Gastrocnemius medialis (tissue), 4 donors: ENCODE measurements around the gene MOBP. TPM values are rescaled to one million over a fixed set of nuclear protein-coding genes. Genes with fewer than 3 reads are reported as not detected.

Source experiments
- ATAC-seq, 2 donors: fragments of 150-250 bp; one replicate each; pipeline ENCODE4 v1.9.1; 2016
- DNase-seq, 2 donors: peaks; one replicate each; pipeline ENCODE4 v3.0.0-alpha.2; 2019
- H3K27ac ChIP-seq, 4 donors: fragments of 200-600 bp; sonication (generic); 1 replicate in 1 of 4; 2 replicates in 3 of 4; pipeline ENCODE4 v1.5.1; 2016 to 2018; ENCODE audit warnings: mild to moderate bottlenecking in 2 of 4, moderate library complexity in 1 of 4
- H3K27me3 ChIP-seq, 3 donors: fragments of 200-600 bp; sonication (generic) in 2 of 3; 1 replicate in 1 of 3; 2 replicates in 2 of 3; pipeline versions ENCODE4 v1.5.1 to v1.6.0; 2016 to 2019; ENCODE audit warnings: mild to moderate bottlenecking in 1 of 3, moderate library complexity in 1 of 3
- H3K36me3 ChIP-seq, 2 donors: fragments of 200-600 bp; sonication (generic) in 1 of 2; one replicate each; pipeline ENCODE4 v1.5.1; 2017 to 2018
- H3K4me1 ChIP-seq, 2 donors: fragments of 200-600 bp; sonication (generic) in 1 of 2; one replicate each; pipeline ENCODE4 v1.5.1; 2016 to 2017; ENCODE audit warnings: mild to moderate bottlenecking in 2 of 2
- H3K4me3 ChIP-seq, 4 donors: fragments of 200-600 bp; sonication (generic) in 3 of 4; 1 replicate in 1 of 4; 2 replicates in 3 of 4; pipeline ENCODE4 v1.5.1; 2016 to 2019; ENCODE audit warnings: mild to moderate bottlenecking in 2 of 4
- H3K9me3 ChIP-seq, 3 donors: fragments of 200-600 bp; sonication (generic) in 2 of 3; 1 replicate in 1 of 3; 2 replicates in 2 of 3; pipeline ENCODE4 v1.5.1; 2016 to 2019
- CTCF ChIP-seq, 5 experiments: fragments of 450-650 bp in 3 of 5; fragments of 200-600 bp in 2 of 5; sonication (generic) in 2 of 5; IDR thresholded peaks in 4 of 5; conservative IDR thresholded peaks in 1 of 5; 1 replicate in 4 of 5; 2 replicates in 1 of 5; pipeline ENCODE4 v1.5.1; 2016 to 2019; ENCODE audit warnings: antibody characterized with exemption in 5 of 5, mild to moderate bottlenecking in 3 of 5, moderate library complexity in 3 of 5
- POLR2A ChIP-seq, 2 donors: fragments of 450-650 bp; IDR thresholded peaks; one replicate each; pipeline ENCODE4 v1.6.1; 2017; ENCODE audit warnings: antibody characterized with exemption in 2 of 2, mild to moderate bottlenecking in 2 of 2, moderate library complexity in 2 of 2
- in situ Hi-C, 4 donors: fragments of 200-750 bp; cut with MboI; loops; one replicate each; pipeline versions ENCODE4 v1.15.0 to v1.8.0; 2017; ENCODE audit warnings: low sequenced_read_pairs in 4 of 4
- intact Hi-C: fragments of 100-400 bp; cut with DNase I; formaldehyde crosslinking; loops from one replicate; pipeline ENCODE4 v1.15.1; 2023; ENCODE audit warnings: low total_unique reads
- total RNA-seq, 4 donors: library from RNA; depleted of rRNA; stranded (reverse); fragments of >200 nt; gene quantifications; one replicate each; pipeline versions ENCODE4 v1.1.0 to v1.2.3, GENCODE V29; 2016

MOBP gene
- total RNA-seq, 4 donors from 2014 or later, result not detected

GRCh38 chr3:39485547-39485946 is 18.1 kb downstream of the MOBP start:
- no peaks in the 10 kb centered on the region for H3K4me1 ChIP-seq
- intact Hi-C loops, result no loop called here
- no peak for TF ChIP-seq POLR2A (IDR thresholded peaks at IDR 0.05)
- no peak for TF ChIP-seq CTCF (IDR thresholded peaks at IDR 0.05 in 4 of 5, conservative IDR thresholded peaks at IDR 0.05 in 1 of 5)
- no peak overlapping the region for H3K27ac ChIP-seq
- DNase-seq, result no peak
- H3K4me3 ChIP-seq, result no peak overlapping the region
- ATAC-seq, result no peak
- no peaks in the 10 kb centered on the region for H3K27me3 ChIP-seq
- in situ Hi-C loops, result no loop called here
- no peaks in the 10 kb centered on the region for H3K9me3 ChIP-seq
- no peaks in the 10 kb centered on the region for H3K36me3 ChIP-seq

- intact Hi-C loops (no loop called here), in situ Hi-C loops (no loop called here)
- Histone ChIP-seq H3K27me3 (no peaks in the 10 kb centered on the region), H3K27ac (no peak overlapping the region), H3K4me1 (no peaks in the 10 kb centered on the region), H3K9me3 (no peaks in the 10 kb centered on the region), H3K36me3 (no peaks in the 10 kb centered on the region), H3K4me3 (no peak overlapping the region)
- no peak for ATAC-seq
- TF ChIP-seq CTCF (IDR thresholded peaks at IDR 0.05 in 4 of 5, conservative IDR thresholded peaks at IDR 0.05 in 1 of 5), result no peak
- TF ChIP-seq POLR2A (IDR thresholded peaks at IDR 0.05), result no peak
- DNase-seq, result no peak
These were observed 23.5 kb downstream of the MOBP start for GRCh38 chr3:39491014-39491413.

- H3K27ac ChIP-seq, result no peak overlapping the region
- H3K27me3 ChIP-seq, result no peaks in the 10 kb centered on the region
- no peak for TF ChIP-seq CTCF (IDR thresholded peaks at IDR 0.05 in 4 of 5, conservative IDR thresholded peaks at IDR 0.05 in 1 of 5)
- no peak for TF ChIP-seq POLR2A (IDR thresholded peaks at IDR 0.05)
- intact Hi-C loops (no loop called here), in situ Hi-C loops (no loop called here)
- no peaks in the 10 kb centered on the region for H3K9me3 ChIP-seq
- H3K4me1 ChIP-seq, result no peaks in the 10 kb centered on the region
- H3K36me3 ChIP-seq, result no peaks in the 10 kb centered on the region
- ATAC-seq (no peak), DNase-seq (no peak)
- H3K4me3 ChIP-seq, result no peak overlapping the region
These were observed 24.4 kb downstream of the MOBP start for GRCh38 chr3:39491733-39492350.

- in situ Hi-C loops, result no loop called here
- Histone ChIP-seq H3K36me3 (no peaks in the 10 kb centered on the region), H3K27me3 (no peaks in the 10 kb centered on the region), H3K4me1 (no peaks in the 10 kb centered on the region), H3K9me3 (no peaks in the 10 kb centered on the region), H3K27ac (no peak overlapping the region), H3K4me3 (no peak overlapping the region)
- ATAC-seq, result no peak
- DNase-seq, result no peak
- intact Hi-C loops, result no loop called here
- TF ChIP-seq CTCF (IDR thresholded peaks at IDR 0.05 in 4 of 5, conservative IDR thresholded peaks at IDR 0.05 in 1 of 5) (no peak), POLR2A (IDR thresholded peaks at IDR 0.05) (no peak)
These were observed 27.3 kb downstream of the MOBP start for GRCh38 chr3:39494781-39495180.

- Histone ChIP-seq H3K4me1 (no peaks in the 10 kb centered on the region), H3K27me3 (peaks cover 5 to 18% (median 9%) of the 10 kb centered on the region in 3 donors), H3K36me3 (no peaks in the 10 kb centered on the region), H3K27ac (no peak overlapping the region), H3K4me3 (no peak overlapping the region), H3K9me3 (no peaks in the 10 kb centered on the region)
- DNase-seq (no peak), ATAC-seq (no peak)
- intact Hi-C loops (loop anchor here (1.0 kb wide), 1 partner anchor 49 kb away; no protein-coding TSS in a partner anchor), in situ Hi-C loops (no loop called here)
- TF ChIP-seq CTCF (IDR thresholded peaks at IDR 0.05 in 4 of 5, conservative IDR thresholded peaks at IDR 0.05 in 1 of 5) (no peak), POLR2A (IDR thresholded peaks at IDR 0.05) (no peak)
These were observed 30.3 kb downstream of the MOBP start for GRCh38 chr3:39497753-39498152.
